ENCODE measurements around the gene CREB5. TPM values are rescaled to one million over a fixed set of nuclear protein-coding genes. Genes with fewer than 3 reads are reported as not detected.

The CREB5 gene
- total and polyA plus RNA-seq, 11 donors, result 7.6 to 38.7 (median 15.2) TPM

DNA sequence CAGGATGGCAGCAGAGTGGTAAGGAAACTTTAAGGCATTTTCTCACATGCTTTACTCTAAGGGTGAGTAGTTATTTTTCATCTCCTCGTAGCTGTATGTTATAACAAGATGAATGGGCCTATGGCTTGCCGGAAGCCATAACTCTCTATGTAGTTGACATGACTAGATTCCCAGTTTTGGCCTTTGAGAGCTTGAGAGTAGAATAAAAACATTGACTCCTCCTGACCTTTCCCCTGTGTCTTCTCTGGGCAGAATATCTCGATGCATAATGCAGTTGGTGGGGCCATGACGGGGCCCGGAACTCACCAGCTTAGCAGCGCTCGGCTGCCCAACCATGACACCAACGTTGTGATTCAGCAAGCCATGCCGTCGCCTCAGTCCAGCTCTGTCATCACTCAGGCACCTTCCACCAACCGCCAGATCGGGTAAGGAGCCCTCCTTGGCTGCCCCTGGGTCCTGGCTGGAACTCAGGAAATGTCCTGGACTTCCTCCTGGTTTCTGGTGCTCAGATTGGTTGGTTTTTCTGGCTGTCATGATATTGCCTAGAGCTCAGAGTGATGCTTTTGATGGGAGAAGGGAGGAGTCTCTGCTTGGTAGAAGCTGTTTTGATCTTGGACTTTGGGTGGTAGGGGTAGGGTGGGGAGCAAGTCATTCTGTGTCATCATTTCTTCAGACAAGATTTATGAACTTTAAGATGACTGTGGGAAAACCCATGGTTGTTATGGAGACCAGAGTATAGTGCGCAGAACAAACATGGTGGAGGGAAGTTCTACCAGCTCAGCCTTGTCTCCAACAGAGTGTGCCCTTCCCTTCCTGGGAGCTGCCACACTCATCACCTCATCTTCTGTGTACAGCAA lies 158.0 kb downstream of the CREB5 start:
- Histone ChIP-seq H3K4me1 (peaks cover 0 to 19% (median 7%) of the 10 kb centered on the region in 12 donors), H3K27me3 (no peaks in the 10 kb centered on the region), H3K4me3 (no peak overlapping the region), H3K9me3 (no peaks in the 10 kb centered on the region), H3K36me3 (no peaks in the 10 kb centered on the region), H3K27ac (no peak overlapping the region)
- no peak for DNase-seq
- TF ChIP-seq POLR2A (IDR thresholded peaks at IDR 0.05), result no peak
- TF ChIP-seq, protein P1, sequence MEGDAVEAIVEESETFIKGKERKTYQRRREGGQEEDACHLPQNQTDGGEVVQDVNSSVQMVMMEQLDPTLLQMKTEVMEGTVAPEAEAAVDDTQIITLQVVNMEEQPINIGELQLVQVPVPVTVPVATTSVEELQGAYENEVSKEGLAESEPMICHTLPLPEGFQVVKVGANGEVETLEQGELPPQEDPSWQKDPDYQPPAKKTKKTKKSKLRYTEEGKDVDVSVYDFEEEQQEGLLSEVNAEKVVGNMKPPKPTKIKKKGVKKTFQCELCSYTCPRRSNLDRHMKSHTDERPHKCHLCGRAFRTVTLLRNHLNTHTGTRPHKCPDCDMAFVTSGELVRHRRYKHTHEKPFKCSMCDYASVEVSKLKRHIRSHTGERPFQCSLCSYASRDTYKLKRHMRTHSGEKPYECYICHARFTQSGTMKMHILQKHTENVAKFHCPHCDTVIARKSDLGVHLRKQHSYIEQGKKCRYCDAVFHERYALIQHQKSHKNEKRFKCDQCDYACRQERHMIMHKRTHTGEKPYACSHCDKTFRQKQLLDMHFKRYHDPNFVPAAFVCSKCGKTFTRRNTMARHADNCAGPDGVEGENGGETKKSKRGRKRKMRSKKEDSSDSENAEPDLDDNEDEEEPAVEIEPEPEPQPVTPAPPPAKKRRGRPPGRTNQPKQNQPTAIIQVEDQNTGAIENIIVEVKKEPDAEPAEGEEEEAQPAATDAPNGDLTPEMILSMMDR (IDR thresholded peaks at IDR 0.05), result no peak
- WGBS, 4 donors, result 97 to 98% (median 97%) methylated on average over 11 to 13 of the region's 13 CpGs
- ATAC-seq, result no peak
- intact Hi-C loops (cut with DNase I), result no loop called here

DNA sequence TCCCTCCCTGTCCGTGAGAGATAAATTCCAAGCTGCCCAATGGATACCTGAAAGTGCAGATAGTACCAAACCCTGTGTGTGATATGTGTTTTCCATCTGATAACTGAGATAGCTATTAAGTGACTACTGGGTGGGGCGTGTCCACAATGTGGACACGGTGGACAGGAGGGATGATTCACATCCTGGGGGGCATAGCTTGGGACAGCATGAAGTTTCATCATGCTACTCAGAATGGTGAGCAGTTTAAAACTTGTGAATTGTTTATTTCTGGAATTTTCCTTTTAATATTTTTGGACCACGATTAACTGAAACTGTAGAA lies 158.6 kb downstream of the CREB5 start:
- Histone ChIP-seq H3K27ac (no peak overlapping the region), H3K27me3 (no peaks in the 10 kb centered on the region), H3K9me3 (no peaks in the 10 kb centered on the region), H3K36me3 (no peaks in the 10 kb centered on the region), H3K4me1 (peaks cover 0 to 19% (median 7%) of the 10 kb centered on the region in 12 donors), H3K4me3 (no peak overlapping the region)
- intact Hi-C loops (cut with DNase I), result no loop called here
- TF ChIP-seq POLR2A (IDR thresholded peaks at IDR 0.05), result no peak
- TF ChIP-seq, protein P1 (IDR thresholded peaks at IDR 0.05), result no peak
- WGBS, 4 donors, result 75 to 92% (median 85%) methylated on average over 4 of the region's 4 CpGs
- DNase-seq (no peak), ATAC-seq (no peak)

- no peak for TF ChIP-seq POLR2A (IDR thresholded peaks at IDR 0.05)
- TF ChIP-seq, protein P1 (IDR thresholded peaks at IDR 0.05), result no peak
- H3K9me3 ChIP-seq, result no peaks in the 10 kb centered on the region
- intact Hi-C loops (cut with DNase I), result no loop called here
- no peak overlapping the region for H3K27ac ChIP-seq
- 95 to 99% (median 98%) methylated on average over 4 of the region's 4 CpGs for WGBS, 4 donors
- no peaks in the 10 kb centered on the region for H3K27me3 ChIP-seq
- DNase-seq, result no peak
- ATAC-seq, result no peak
- peaks cover 0 to 19% (median 8%) of the 10 kb centered on the region in 12 donors for H3K4me1 ChIP-seq
- H3K4me3 ChIP-seq, result no peak overlapping the region
- H3K36me3 ChIP-seq, result no peaks in the 10 kb centered on the region
These were observed 159.1 kb downstream of the CREB5 start for GRCh38 chr7:28571405-28571804.

GRCh38 chr7:28572321-28573058 lies 160.2 kb downstream of the CREB5 start:
- intact Hi-C loops (cut with DNase I), result no loop called here
- 74 to 84% (median 80%) methylated on average over 5 of the region's 5 CpGs for WGBS, 4 donors
- ATAC-seq (no peak), DNase-seq (no peak)
- H3K27me3 ChIP-seq, result no peaks in the 10 kb centered on the region
- no peaks in the 10 kb centered on the region for H3K9me3 ChIP-seq
- peaks cover 0 to 25% (median 10%) of the 10 kb centered on the region in 12 donors for H3K4me1 ChIP-seq
- no peaks in the 10 kb centered on the region for H3K36me3 ChIP-seq
- no peak overlapping the region for H3K4me3 ChIP-seq
- no peak for TF ChIP-seq POLR2A (IDR thresholded peaks at IDR 0.05)
- TF ChIP-seq, protein P1 (IDR thresholded peaks at IDR 0.05), result no peak
- no peak overlapping the region for H3K27ac ChIP-seq
